ENCODE results near the gene UGT1A9.

The UGT1A9 gene

GRCh38 chr2:233794128-233794658 is 122.5 kb downstream of the UGT1A9 start:
- in situ Hi-C loops (cut with HindIII; ENCODE audit: low sequenced_read_pairs) = no loop called here

- in situ Hi-C loops (cut with HindIII; ENCODE audit: low sequenced_read_pairs) = no loop called here
Measured at GRCh38 chr2:233795735-233796171, 124.1 kb downstream of the UGT1A9 start.

GRCh38 chr2:233796254-233796653 is 124.6 kb downstream of the UGT1A9 start:
- in situ Hi-C loops (cut with HindIII; ENCODE audit: low sequenced_read_pairs) = no loop called here

GRCh38 chr2:233798335-233799086 is 126.8 kb downstream of the UGT1A9 start:
- in situ Hi-C loops (cut with HindIII; ENCODE audit: low sequenced_read_pairs) = no loop called here

GRCh38 chr2:233799087-233799665 is 127.5 kb downstream of the UGT1A9 start:
- in situ Hi-C loops (cut with HindIII; ENCODE audit: low sequenced_read_pairs) = no loop called here

- in situ Hi-C loops (cut with HindIII; ENCODE audit: low sequenced_read_pairs) = no loop called here
Measured at GRCh38 chr2:233799716-233800115, 128.0 kb downstream of the UGT1A9 start.

GRCh38 chr2:233800208-233800607 is 128.5 kb downstream of the UGT1A9 start:
- in situ Hi-C loops (cut with HindIII; ENCODE audit: low sequenced_read_pairs) = no loop called here

GRCh38 chr2:233801357-233802131 is 129.8 kb downstream of the UGT1A9 start:
- in situ Hi-C loops (cut with HindIII; ENCODE audit: low sequenced_read_pairs) = no loop called here

GRCh38 chr2:233802132-233802815 is 130.6 kb downstream of the UGT1A9 start:
- in situ Hi-C loops (cut with HindIII; ENCODE audit: low sequenced_read_pairs) = no loop called here

GRCh38 chr2:233803292-233803911 is 131.7 kb downstream of the UGT1A9 start:
- in situ Hi-C loops (cut with HindIII; ENCODE audit: low sequenced_read_pairs) = no loop called here

- in situ Hi-C loops (cut with HindIII; ENCODE audit: low sequenced_read_pairs) = no loop called here
Measured at GRCh38 chr2:233803994-233804393, 132.3 kb downstream of the UGT1A9 start.

- in situ Hi-C loops (cut with HindIII; ENCODE audit: low sequenced_read_pairs) = no loop called here
Measured at GRCh38 chr2:233807215-233807865, 135.6 kb downstream of the UGT1A9 start.

- in situ Hi-C loops (cut with HindIII; ENCODE audit: low sequenced_read_pairs) = no loop called here
Measured at GRCh38 chr2:233807966-233808935, 136.6 kb downstream of the UGT1A9 start.

- in situ Hi-C loops (cut with HindIII; ENCODE audit: low sequenced_read_pairs) = no loop called here
Measured at GRCh38 chr2:233810385-233810784, 138.7 kb downstream of the UGT1A9 start.

GRCh38 chr2:233811087-233811486 is 139.4 kb downstream of the UGT1A9 start:
- in situ Hi-C loops (cut with HindIII; ENCODE audit: low sequenced_read_pairs) = no loop called here

GRCh38 chr2:233811732-233812131 is 140.0 kb downstream of the UGT1A9 start:
- in situ Hi-C loops (cut with HindIII; ENCODE audit: low sequenced_read_pairs) = no loop called here

GRCh38 chr2:233813236-233814055 is 141.7 kb downstream of the UGT1A9 start:
- in situ Hi-C loops (cut with HindIII; ENCODE audit: low sequenced_read_pairs) = no loop called here

Measured in DLD1 (cell line).